ENCODE data around the gene NINL.

- TF ChIP-seq, protein P1, sequence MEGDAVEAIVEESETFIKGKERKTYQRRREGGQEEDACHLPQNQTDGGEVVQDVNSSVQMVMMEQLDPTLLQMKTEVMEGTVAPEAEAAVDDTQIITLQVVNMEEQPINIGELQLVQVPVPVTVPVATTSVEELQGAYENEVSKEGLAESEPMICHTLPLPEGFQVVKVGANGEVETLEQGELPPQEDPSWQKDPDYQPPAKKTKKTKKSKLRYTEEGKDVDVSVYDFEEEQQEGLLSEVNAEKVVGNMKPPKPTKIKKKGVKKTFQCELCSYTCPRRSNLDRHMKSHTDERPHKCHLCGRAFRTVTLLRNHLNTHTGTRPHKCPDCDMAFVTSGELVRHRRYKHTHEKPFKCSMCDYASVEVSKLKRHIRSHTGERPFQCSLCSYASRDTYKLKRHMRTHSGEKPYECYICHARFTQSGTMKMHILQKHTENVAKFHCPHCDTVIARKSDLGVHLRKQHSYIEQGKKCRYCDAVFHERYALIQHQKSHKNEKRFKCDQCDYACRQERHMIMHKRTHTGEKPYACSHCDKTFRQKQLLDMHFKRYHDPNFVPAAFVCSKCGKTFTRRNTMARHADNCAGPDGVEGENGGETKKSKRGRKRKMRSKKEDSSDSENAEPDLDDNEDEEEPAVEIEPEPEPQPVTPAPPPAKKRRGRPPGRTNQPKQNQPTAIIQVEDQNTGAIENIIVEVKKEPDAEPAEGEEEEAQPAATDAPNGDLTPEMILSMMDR (IDR thresholded peaks at IDR 0.05; ENCODE audit: low read depth, low read length, missing input control) = no peak
- TF ChIP-seq, protein P2, sequence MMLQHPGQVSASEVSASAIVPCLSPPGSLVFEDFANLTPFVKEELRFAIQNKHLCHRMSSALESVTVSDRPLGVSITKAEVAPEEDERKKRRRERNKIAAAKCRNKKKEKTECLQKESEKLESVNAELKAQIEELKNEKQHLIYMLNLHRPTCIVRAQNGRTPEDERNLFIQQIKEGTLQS (IDR thresholded peaks at IDR 0.05) = no peak
- TF ChIP-seq GABPA (IDR thresholded peaks at IDR 0.05 in 1 of 2, conservative IDR thresholded peaks at IDR 0.05 in 1 of 2) (no peak), YY1 (IDR thresholded peaks at IDR 0.05) (no peak), REST (IDR thresholded peaks at IDR 0.05) (no peak), RAD21 (IDR thresholded peaks at IDR 0.05) (no peak), SP1 (IDR thresholded peaks at IDR 0.05) (no peak)
Measured at GRCh38 chr20:25563362-25563761, 22.0 kb downstream of the NINL start.

All from liver (tissue), 3 donors.